Measurements from ENCODE around the gene DRAXIN. TPM values are rescaled to one million over a fixed set of nuclear protein-coding genes. Genes with fewer than 3 reads are reported as not detected.
"Not testable (repeated sequence)": the region's sequence is repeated elsewhere in the genome, so short reads cannot be mapped to it uniquely, and the experiment has no call there.

The DRAXIN gene, protein sequence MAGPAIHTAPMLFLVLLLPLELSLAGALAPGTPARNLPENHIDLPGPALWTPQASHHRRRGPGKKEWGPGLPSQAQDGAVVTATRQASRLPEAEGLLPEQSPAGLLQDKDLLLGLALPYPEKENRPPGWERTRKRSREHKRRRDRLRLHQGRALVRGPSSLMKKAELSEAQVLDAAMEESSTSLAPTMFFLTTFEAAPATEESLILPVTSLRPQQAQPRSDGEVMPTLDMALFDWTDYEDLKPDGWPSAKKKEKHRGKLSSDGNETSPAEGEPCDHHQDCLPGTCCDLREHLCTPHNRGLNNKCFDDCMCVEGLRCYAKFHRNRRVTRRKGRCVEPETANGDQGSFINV
- total RNA-seq: not detected

DNA sequence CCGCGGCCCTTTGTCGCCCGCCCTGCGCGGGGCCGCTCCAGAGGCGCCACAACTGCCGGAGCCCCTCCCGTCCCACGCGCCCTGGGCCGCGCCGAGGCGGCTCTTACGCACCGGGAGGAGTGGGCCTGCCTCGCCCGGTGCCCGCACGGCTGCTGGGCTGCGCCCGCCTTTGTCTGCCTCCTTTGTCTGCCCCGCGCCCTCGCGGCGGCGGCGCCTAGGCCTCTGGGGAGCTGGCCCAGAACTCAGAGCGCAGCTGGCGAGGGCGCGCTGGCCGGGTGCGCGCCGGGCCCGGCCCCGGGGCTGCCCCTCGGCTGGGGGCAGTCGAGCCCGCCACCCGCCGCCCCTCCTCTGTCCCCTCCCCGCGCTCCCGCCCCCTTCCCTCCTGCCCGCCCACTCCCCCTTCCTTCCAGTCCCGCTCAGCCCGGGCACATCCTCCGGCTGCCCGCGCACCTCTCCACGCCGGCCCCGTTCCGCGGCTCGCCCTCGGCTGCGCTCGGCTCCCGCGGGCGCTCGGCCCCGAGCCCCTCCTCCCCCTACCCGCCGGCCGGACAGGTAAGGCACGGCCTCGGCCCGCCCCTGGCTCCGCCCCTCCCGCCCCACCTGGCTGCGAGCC lies at the start of gene DRAXIN:
Gene DRAXIN (plus strand): TSS at position 409 of the 613 bp plus-strand sequence. CDS start 14,549 bp downstream, outside the sequence.
- no peak for DNase-seq (ENCODE audit: low spot score)
- peak; percentile 48 for ATAC-seq

DNA sequence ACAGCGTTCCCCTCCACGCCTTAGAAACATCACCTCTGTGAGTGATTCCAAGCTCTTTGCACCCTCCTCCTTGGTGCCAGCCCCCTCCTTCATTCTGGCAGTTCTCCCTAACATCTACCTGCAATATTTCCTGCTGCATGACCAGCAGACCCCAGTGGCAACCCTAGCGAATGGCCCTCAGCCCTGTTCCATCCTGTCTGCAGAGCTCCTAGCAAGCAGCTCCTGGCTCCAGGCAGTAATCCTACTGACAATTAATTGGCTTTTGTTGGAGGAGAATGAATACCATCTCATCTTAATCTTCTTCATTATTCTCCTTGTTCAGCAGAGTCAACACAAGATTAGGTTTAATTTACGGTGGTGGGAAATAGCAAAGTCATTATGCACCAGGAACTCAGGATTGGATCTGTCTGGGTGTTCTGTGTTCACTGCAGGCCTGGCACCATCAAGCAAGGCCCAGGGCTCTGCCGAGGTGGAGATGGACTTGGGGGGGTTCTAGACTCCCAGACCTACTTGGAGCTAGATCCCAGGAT lies 49.7 kb upstream of the DRAXIN start:
- ATAC-seq (no peak), DNase-seq (ENCODE audit: low spot score) (no peak)

DNA sequence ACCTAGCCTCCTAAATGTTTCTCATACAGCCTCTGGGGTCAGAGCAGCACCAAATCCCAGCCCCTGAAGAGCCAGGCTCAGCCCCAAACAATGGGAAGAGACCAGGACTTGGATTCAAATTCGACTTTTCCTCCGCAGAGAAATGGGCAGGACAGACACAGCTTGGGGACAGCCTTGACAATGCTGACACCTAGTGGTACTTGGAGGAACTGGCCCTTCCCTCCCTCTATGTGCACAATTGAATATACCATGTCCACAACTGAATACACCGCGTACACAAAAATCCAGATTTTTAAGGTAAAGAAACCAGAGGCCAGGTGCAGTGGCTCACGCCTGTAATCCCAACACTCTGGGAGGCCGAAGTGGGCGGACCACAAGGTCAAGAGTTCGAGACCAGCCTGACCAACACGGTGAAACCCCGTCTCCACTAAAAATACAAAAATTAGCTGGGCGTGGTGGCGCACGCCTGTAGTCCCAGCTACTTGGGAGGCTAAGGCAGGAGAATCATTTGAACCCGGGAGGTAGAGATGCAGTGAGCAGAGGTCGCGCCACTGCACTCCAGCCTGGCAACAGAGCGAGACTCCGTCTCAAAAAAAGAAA lies 49.0 kb upstream of the DRAXIN start:
- DNase-seq (ENCODE audit: low spot score): not testable (repeated sequence)
- peak; percentile 86 for ATAC-seq

DNA sequence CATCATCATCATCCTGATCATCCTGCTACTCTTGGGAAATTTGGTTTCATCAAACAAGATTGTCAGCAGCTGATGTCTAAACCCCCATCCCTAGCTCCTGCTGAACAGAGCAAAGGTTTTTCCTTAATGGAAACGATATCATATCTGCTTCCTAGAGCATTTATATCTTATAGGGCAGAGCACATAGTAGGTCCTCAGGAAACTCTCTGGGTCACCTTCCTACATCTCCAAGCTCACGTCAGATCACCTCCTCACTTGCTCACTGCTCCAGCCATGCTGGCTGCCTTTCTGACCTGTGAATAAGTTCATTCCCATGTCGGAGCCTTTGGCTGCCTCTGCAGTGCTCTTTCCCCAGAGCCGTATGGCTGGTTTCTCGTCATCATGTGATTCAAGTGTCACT lies 47.7 kb upstream of the DRAXIN start:
- no peak for ATAC-seq

DNA sequence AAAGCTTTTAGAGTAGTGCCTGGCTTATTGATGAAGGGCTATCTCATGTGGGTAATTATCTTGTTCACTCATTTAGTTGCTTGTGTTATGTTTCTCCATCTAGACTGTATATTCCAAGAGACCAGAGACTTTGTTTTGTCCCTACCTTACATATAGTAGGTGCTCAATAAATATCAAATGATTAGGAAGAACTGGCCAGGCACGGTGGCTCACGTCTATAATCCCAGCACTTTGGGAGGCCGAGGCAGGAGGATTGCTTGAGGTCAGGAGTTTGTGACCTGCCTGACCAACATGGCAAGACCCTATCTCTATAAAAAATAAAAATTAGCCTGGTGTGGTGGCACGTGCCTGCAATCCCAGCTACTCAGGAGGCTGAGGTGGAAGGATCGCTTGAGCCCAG lies 46.2 kb upstream of the DRAXIN start:
- no peak for ATAC-seq
- DNase-seq (ENCODE audit: low spot score): no peak

More for the DNA sequence above, 47.7 kb upstream of the DRAXIN start:
- no peak for DNase-seq (ENCODE audit: low spot score)

DNA sequence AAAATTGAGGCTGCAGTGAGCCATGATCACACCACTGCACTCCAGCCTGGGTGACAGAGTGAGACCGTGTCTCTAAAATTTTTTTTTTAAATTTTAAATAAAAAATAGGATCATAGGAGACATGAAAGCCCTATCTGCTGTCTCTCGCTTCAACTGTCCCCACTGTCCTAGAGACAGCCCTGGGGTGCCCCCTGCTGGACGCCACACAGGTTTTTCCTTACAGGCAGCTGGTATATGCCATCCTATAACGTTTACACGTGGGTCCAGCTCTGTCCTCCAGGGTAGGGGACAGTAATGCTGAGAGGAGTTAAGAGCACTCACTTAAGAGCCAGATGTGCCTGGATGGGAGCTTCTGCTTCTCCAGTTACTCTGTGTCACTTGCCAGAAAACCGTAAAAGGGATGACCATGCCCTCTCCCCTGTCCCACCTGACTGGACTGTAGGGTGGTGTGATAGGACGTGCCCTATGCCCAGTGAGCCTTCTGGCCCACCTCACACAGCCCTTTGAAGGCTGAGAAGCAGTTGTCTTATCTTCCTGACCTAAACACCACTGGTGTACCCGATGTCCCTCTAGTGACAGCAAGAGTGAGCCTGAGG lies 45.7 kb upstream of the DRAXIN start:
- ATAC-seq (no peak), DNase-seq (ENCODE audit: low spot score) (peak; percentile 72)

DNA sequence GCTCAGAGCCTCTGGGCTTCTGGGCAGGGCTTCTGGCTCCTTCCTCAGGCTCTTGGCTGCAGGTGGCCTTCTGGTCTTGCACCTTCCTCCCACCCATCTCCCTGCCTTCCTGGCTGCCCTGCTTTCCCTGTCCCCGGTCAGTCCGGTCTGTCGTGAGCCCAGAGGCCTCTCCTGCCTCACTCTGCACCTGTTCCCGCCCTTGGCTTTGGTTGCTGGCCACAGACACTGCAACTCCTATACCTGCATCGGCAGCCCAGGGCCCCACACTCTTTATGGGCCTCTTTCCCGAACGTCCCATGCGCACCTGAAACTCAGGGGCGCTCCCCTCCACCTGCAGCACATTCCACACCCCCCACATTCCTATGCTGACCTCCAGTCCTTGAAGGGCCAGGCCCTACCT lies 45.2 kb upstream of the DRAXIN start:
- ATAC-seq (no peak), DNase-seq (ENCODE audit: low spot score) (no peak)

DNA sequence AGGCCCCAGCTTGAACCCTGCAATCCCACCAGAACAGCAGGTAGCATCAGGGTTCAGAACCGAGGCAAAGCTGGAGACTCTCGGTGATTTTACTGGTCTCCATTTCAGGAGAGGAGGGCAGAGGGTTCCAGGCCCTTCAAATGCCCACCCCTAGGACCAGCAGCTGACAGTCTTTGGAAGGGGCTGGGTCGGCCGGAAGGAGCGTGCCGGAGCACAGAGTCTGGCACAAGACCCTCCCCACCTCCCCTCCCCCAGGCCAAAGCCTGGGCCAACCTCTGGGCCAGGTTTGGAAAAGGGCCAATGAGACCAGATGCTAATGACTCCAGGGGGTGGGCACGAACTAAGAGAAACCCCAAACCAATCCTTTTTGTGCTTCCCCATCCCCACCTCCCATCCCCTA lies 44.2 kb upstream of the DRAXIN start:
- ATAC-seq: no peak
- no peak for DNase-seq (ENCODE audit: low spot score)

DNA sequence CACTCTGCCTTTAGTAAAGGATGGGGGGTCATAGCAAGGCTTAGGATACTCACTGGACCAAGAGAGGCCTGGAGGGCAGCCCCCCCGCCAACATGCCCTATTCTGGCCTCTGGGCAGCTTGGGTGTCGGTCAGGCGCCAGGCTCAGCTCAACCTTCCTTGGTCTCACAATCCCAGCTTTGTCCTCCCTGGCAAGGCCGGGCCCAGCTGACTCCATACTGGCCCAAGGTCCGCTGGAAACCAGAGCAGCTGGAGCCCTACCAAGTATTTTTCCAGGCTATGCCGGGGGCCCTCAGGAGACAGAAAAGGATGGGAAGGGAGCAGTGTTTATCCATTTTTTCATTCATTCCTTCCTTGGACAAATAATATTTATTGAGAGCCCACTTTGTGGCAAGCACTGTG lies 43.5 kb upstream of the DRAXIN start:
- DNase-seq (ENCODE audit: low spot score) (no peak), ATAC-seq (no peak)

DNA sequence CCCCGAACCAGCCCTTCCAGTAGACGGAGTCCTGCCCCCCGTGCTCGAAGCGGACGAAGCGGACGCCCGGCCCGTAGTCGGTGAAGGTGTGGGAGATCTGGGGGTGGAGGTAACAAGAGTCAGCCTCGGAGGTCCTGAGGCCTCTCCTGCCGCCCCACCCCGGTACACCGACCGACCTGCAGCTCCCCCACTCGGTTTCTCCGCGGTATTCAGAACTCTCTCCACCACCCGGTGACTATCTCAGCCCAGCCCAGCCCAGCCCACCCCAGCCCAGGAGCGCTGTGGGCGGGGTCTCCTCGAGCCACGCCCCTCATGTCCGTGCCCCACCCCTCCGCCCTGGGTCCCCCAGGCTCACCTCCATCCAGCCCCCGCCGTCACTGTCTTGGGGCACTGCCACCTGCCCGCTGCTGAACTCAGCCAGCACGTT lies 42.8 kb upstream of the DRAXIN start:
- ATAC-seq (peak; percentile 71), DNase-seq (ENCODE audit: low spot score) (peak; percentile 86)

DNA sequence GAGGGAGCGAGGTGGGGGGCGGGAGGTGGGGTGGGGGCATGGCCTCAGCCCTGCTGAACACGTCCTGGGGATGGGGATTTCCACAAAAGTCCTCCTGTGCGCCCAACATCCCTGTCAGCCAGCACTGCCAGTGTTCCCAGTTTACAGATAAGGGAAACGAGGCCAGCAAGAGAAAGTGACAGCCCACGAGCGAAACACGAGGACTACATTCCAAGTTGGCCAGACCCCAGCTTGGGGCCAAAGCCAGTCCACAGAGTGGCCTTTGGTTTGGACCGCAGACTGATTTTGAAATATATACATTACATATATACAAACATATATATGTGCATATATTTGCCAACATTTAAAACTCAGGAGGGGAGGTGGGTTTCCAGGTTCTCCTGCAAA lies 42.3 kb upstream of the DRAXIN start:
- peak; percentile 85 for DNase-seq (ENCODE audit: low spot score)
- peak; percentile 41 for ATAC-seq

DNA sequence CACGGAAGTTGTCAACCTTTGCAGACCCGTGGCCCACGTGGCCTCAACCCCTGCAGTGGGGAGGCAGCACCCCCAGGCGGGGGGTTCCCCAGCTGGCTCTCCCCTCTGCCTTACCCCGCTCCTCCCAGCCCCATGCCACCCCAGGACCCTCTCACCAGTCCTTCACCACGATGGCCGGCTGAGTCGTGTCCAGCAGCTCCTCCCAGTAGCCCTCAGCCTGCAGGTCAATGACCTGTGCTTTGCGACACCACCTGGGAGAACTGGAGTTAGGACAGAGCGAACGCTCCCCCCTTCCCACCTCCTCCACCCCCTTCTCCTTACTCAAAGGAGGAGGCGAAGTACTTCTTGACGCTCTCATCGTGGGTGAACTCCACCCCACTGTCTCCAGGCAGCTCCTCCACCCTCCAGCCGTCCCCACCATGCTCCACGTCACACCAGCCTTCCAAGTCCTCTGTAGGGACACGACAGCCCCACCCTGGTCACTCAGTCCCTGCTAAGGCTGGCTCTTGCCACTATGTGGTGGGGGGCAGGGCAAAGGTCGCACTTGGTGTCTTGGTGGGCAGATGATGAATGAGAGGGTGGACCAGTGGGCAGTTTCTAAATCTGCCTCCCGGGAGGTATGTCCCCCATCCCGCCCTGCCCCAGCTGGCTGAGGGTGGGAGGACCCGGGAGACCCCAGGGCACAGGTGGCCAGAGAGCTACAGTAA lies 41.7 kb upstream of the DRAXIN start:
- DNase-seq (ENCODE audit: low spot score): peak; percentile 89
- peak; percentile 63 for ATAC-seq

DNA sequence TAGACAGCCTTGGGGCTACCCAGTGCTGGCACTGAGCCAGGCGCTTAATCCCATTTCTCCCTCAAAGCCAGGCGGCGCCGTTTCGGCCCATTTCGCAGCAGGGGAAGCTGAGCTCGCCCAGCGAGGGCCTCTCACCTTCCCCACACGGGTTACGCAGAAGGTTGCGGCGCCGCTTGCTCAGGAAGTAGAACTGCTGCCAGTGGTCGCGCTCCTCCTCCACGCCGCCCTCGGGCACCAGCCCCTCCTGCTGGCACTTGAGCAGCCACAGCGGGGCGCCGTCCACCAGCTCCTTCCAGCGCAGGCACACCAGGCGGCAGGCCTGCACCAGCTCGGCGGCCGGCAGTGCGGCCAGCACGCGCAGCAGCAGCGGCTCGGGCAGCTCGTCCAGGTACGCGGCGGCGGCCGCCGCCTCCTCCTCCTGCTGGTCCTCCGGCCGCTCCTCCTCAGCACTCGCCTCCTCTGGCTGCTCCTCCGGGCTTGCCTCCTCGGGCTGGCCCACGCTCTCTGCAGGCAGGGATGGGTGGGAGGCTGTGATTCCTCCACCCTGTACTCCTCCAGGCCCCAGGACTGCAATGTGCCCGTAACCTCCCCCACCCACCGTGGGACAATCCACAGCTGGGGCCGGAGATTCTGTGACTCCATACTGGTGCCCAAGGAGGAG lies 41.0 kb upstream of the DRAXIN start:
- ATAC-seq (peak; percentile 77), DNase-seq (ENCODE audit: low spot score) (peak; percentile 93)

DNA sequence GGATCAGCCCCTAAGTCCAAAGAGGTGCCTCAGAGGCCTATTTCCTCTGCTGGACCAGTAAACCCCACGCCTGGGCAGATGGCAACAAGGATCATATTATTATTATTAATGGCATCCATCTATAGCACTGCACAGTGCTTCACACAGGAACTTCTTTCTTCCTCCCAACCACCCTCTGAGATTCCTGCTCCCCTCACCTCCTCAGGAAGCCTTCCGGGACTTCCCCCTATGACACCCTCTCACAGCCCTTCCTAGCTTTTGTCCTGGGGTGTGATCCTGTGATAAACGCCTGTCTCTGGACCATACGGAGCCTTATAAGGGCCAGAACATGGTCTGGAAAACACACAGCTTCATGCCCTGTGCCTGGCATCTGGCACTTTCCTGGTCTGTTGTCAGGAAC lies 40.5 kb upstream of the DRAXIN start:
- DNase-seq (ENCODE audit: low spot score) (no peak), ATAC-seq (no peak)

DNA sequence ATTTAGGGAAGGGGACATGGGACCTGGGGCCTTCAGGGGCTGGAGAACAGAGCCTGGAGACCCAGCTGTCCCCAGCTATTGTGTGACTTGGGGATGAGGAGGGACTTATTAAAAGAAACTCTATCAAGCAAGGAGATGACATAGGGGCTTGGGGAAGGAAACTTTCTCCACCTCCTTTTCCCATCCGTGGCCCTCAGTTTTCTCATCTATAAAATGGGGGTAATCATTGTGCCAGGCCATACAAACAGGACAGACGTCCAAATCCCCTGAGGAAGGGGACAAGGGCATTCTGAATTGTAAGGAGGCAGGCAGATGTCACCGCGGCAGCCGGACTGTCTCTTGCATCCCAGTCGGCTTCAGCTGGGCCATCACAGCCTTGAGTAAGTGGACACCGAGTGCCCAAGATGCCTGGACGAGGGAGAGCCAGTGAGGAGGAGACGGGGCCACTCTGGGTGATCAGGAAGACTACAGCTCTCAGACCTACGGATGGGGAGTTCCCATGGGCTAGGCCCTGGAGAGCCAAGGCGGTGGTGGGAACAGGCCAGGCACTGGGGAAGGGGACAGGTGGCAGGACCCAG lies 39.2 kb upstream of the DRAXIN start:
- no peak for DNase-seq (ENCODE audit: low spot score)
- no peak for ATAC-seq

DNA sequence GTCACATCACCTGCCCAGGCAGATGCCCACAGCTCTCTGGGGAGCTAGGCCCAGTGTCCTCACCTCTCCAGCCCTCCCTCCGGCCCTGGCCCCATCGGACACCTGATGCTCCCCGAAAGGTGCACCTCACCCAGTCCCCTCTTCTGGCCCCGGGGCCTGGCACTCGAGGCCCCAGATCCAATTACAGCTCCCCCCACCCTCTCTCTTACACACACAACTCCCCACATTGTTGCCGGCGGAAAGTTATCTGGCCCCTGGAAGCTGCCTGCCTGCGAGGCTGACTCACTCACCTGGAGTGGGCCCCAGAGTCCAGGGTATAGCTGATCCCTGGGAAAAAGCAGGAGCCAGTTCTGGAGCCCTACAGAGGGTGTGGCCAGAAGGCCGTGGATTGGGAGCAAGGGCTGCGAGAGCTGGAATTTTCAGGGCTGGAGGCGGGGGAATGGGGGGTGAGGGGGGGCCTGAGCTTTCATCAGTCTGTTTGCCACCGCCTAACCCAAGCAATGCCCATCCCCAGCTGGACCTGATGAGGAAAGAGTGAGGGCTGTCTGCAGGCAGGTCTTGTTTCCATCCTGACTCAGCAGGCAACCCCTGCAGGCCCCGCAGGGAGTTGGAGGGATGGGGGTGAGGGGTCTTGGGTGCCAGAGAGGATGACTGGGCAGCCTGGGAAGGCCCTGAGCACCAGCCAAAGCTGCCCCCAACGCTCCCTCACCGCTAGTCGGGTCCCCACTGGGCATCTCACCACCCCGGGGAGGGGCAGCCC lies 38.2 kb upstream of the DRAXIN start:
- ATAC-seq (no peak), DNase-seq (ENCODE audit: low spot score) (no peak)

DNA sequence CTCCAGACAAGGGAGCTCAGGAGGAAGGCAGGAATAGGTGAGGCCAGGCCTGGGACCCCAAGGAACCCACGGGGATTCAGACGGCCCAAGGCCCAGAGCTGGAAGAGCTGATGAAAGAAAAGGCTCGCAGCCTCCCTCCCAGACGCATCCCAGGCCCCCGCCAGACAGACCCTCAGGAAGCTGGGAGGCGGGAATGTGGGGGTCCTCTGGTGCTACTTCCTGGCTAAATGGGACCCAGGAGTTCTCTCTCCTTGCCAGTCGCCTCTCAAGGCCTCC lies 37.7 kb upstream of the DRAXIN start:
- ATAC-seq (no peak), DNase-seq (ENCODE audit: low spot score) (no peak)

DNA sequence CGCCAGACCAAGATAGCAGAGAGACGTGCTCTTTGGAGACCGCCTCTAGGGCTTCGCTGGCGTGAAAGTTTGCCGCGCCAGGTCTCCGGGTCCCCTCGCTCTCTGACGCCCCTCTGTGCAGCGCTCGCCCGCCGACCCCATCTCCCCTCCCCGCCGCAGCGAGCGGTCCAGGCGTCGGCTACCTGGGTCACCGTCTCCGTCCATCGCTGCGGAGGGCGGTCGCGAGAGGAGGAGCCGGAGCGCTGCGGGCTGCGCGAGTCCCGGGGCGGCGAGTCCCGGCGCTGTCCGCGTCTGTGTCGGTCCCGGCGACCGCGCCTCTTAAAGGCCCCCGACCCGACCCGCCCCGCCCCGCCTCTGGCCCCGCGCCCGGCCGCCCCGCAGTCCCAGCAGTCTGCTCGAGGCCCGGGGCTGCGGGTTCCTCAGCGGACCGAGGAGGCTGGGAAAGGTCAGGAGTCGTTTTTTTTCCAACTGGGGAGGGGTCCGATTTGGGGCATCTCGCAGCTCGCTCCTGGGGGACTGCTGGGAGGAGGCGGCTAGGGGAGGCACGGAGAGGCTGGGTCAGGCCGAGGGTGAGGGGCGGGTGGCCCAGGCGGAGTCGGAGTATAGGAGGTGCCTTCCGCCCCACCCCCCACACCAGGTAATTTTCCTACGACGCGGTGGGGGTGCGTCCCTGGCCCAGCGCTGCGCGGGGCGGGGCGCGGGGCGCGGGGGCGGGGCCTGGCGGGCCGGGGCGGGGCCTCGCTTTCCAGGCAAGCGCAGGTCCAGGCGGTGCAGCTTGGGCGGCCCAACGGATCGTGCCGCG lies 37.2 kb upstream of the DRAXIN start, which contains the start of the genes FBXO2 and FBXO44:
Gene FBXO2 (minus strand): TSS at position 293 of the 802 bp plus-strand sequence. CDS start 89 bp downstream, at position 204.
Gene FBXO44 (plus strand): TSS at position 741 of the 802 bp plus-strand sequence. CDS start 959 bp downstream, outside the sequence.
- DNase-seq (ENCODE audit: low spot score) (peak; percentile 76), ATAC-seq (peak; percentile 73)

Data from left lobe of liver (tissue), 2 donors.